GM12878 (cell line): ENCODE data around the gene SERPINB8. TPM values are rescaled to one million over a fixed set of nuclear protein-coding genes. Genes with fewer than 3 reads are reported as not detected.

Source experiments
- ATAC-seq: fragments of 200-7000 bp; cut with Tn5 transposase; 3 replicates; pipeline ENCODE4 v1.9.1; 2020; ENCODE audit warnings: mild to moderate bottlenecking, moderate library complexity
- BruUV-seq: library from RNA; stranded (reverse); fragments of 400-500 nt; replicated peaks from 2 replicates; lab custom pipeline; 2021; lab: Mats Ljungman, UMichigan
- CTCF ChIA-PET: fragments of 300-600 bp; sonication (Branson Sonifier 250); formaldehyde crosslinking; extraction: SDS; loops from one replicate; lab custom pipeline; 2021; ENCODE audit warnings: inconsistent platforms; lab: Yijun Ruan, JAX
- POLR2A ChIA-PET: fragments of 350-600 bp; formaldehyde crosslinking; extraction: SDS; loops from one replicate; lab custom pipeline; 2021; ENCODE audit warnings: inconsistent platforms; lab: Charles Lee
- RAD21 ChIA-PET: fragments of 300-600 bp; sonication (Branson Sonifier 250); formaldehyde crosslinking; loops from one replicate; lab custom pipeline; 2023; ENCODE audit warnings: antibody characterized with exemption; ENCODE audit not compliant: unreplicated experiment; lab: Charles Lee
- SMC1A ChIA-PET: fragments of 300-600 bp; sonication (Branson Sonifier 250); formaldehyde crosslinking; loops from one replicate; lab custom pipeline; 2023; ENCODE audit not compliant: unreplicated experiment, uncharacterized antibody; lab: Charles Lee
- DNase-seq: peaks from one replicate; pipeline ENCODE4 v3.0.0-alpha.2; 2011; ENCODE audit warnings: low read depth, low spot score
- FAIRE-seq: peaks from 3 replicates; lab custom pipeline; 2011; peaks lifted over from hg19 to GRCh38; lab: Jason Lieb, UNC
- H2AFZ ChIP-seq: 2 replicates; pipeline ENCODE4 v1.6.0; 2011; ENCODE audit warnings: low read depth, low read length, control low read depth; ENCODE audit not compliant: control insufficient read depth
- H3K27ac ChIP-seq: 2 replicates; pipeline ENCODE4 v1.5.1; 2011; ENCODE audit warnings: control low read depth; ENCODE audit not compliant: control insufficient read depth, insufficient read depth
- H3K27me3 ChIP-seq, 2 experiments: replicated peaks in 1 of 2; 2 replicates each; pipeline versions ENCODE4 v1.6.0 to v1.6.1; 2011; ENCODE audit warnings: low read length in 1 of 2; ENCODE audit not compliant: control insufficient read depth in 2 of 2, insufficient read depth in 2 of 2
- H3K36me3 ChIP-seq, 2 experiments: 2 replicates each; pipeline ENCODE4 v1.5.1; 2011; ENCODE audit warnings: low read length in 1 of 2; ENCODE audit not compliant: control insufficient read depth in 2 of 2, insufficient read depth in 2 of 2
- H3K4me1 ChIP-seq: 2 replicates; pipeline ENCODE4 v1.6.1; 2011; ENCODE audit warnings: mild to moderate bottlenecking, low read length, moderate library complexity, mixed read lengths; ENCODE audit not compliant: control insufficient read depth, insufficient read depth
- H3K4me2 ChIP-seq: 2 replicates; pipeline ENCODE4 v1.6.0; 2011; ENCODE audit warnings: control low read depth; ENCODE audit not compliant: control insufficient read depth, insufficient read depth
- H3K4me3 ChIP-seq: fragments of 200-600 bp; sonication (generic); 2 replicates; pipeline ENCODE4 v1.5.1; 2016
- H3K79me2 ChIP-seq: 2 replicates; pipeline ENCODE4 v1.6.0; 2011; ENCODE audit warnings: low read length; ENCODE audit not compliant: control insufficient read depth, insufficient read depth
- H3K9ac ChIP-seq: 2 replicates; pipeline ENCODE4 v1.8.0; 2011; ENCODE audit warnings: low read length, control low read depth, mixed read lengths; ENCODE audit not compliant: control insufficient read depth, insufficient read depth
- H3K9me3 ChIP-seq: replicated peaks from 3 replicates; pipeline ENCODE4 v1.5.1; 2011; ENCODE audit warnings: mild to moderate bottlenecking, low read length; ENCODE audit not compliant: control insufficient read depth, insufficient read depth
- H4K20me1 ChIP-seq: 2 replicates; pipeline ENCODE4 v1.6.0; 2011; ENCODE audit not compliant: control insufficient read depth, insufficient read depth
- ATF3 ChIP-seq: IDR thresholded peaks from 2 replicates; pipeline ENCODE4 v1.6.1; 2011; ENCODE audit warnings: low read depth, mild to moderate bottlenecking, low read length, moderate library complexity, borderline replicate concordance; ENCODE audit errors: extremely low read depth
- ATF7 ChIP-seq: fragments of 450-650 bp; IDR thresholded peaks from 2 replicates; pipeline ENCODE4 v1.6.1; 2016; ENCODE audit warnings: low read depth, mild to moderate bottlenecking
- CEBPB ChIP-seq, 2 experiments: fragments of 150-350 bp in 1 of 2; IDR thresholded peaks; 2 replicates each; pipeline ENCODE4 v1.6.1; 2012 to 2014; ENCODE audit warnings: low read depth in 2 of 2, low read length in 2 of 2, borderline replicate concordance in 1 of 2, inconsistent platforms in 1 of 2
- E2F4 ChIP-seq: IDR thresholded peaks from 2 replicates; pipeline ENCODE4 v1.6.1; 2012; ENCODE audit warnings: low read depth, low read length, improper control_type of control experiment
- EGR1 ChIP-seq, 2 experiments: IDR thresholded peaks; 1 replicate in 1 of 2; 2 replicates in 1 of 2; pipeline ENCODE4 v1.6.1; 2011 to 2012; ENCODE audit warnings: low read depth in 2 of 2, low read length in 2 of 2, borderline replicate concordance in 1 of 2, mild to moderate bottlenecking in 1 of 2, moderate library complexity in 1 of 2
- IKZF1 ChIP-seq: fragments of 450-650 bp; conservative IDR thresholded peaks from 2 replicates; pipeline ENCODE4 v1.6.1; 2017; ENCODE audit warnings: antibody characterized with exemption, mild to moderate bottlenecking
- MAX ChIP-seq: IDR thresholded peaks from 2 replicates; pipeline ENCODE4 v1.6.1; 2012; ENCODE audit warnings: low read depth, low read length, improper control_type of control experiment
- NR2C1 ChIP-seq: fragments of 450-650 bp; IDR thresholded peaks from 2 replicates; pipeline ENCODE4 v1.6.1; 2017; ENCODE audit warnings: antibody characterized with exemption, mild to moderate bottlenecking, moderate library complexity
- NR2C2 ChIP-seq: IDR thresholded peaks from 2 replicates; pipeline ENCODE4 v1.6.1; 2011; ENCODE audit warnings: borderline replicate concordance, low read depth; ENCODE audit not compliant: control insufficient read depth, insufficient read length
- PBX3 ChIP-seq: IDR thresholded peaks from 2 replicates; pipeline ENCODE4 v1.6.1; 2011; ENCODE audit warnings: mild to moderate bottlenecking, low read depth, low read length, moderate library complexity; ENCODE audit not compliant: insufficient replicate concordance
- PML ChIP-seq: IDR thresholded peaks from 2 replicates; pipeline ENCODE4 v1.6.1; 2012; ENCODE audit warnings: low read length, inconsistent platforms
- REST ChIP-seq: IDR thresholded peaks from 2 replicates; pipeline ENCODE4 v1.6.1; 2012; ENCODE audit warnings: mild to moderate bottlenecking, low read depth, low read length
- RUNX3 ChIP-seq: IDR thresholded peaks from 2 replicates; pipeline ENCODE4 v1.6.1; 2012; ENCODE audit warnings: low read length, inconsistent platforms
- SPI1 ChIP-seq: IDR thresholded peaks from 2 replicates; pipeline ENCODE4 v1.6.1; 2011; ENCODE audit warnings: low read depth, mild to moderate bottlenecking, low read length, moderate library complexity, borderline replicate concordance; ENCODE audit not compliant: insufficient read depth
- WGBS: methylation state at CpG from one replicate; pipeline ENCODE4 v1.1.6; 2016; ENCODE audit warnings: low lambda C conversion rate; ENCODE audit not compliant: insufficient replicate concordance, insufficient coverage; ENCODE audit errors: missing lambda C conversion rate; 5-methylcytosine and 5-hydroxymethylcytosine counted together
- in situ Hi-C: fragments of 300-500 bp; cut with MboI; formaldehyde crosslinking; loops from 9 replicates; pipeline ENCODE4 v1.14.3; 2018; ENCODE audit warnings: mixed read lengths
- intact Hi-C: fragments of 100-400 bp; cut with micrococcal nuclease; formaldehyde crosslinking; loops from one replicate; pipeline ENCODE4 v1.14.2; 2022; ENCODE audit not compliant: unreplicated experiment
- polyA plus RNA-seq, 11 experiments: library from polyadenylated mRNA; depleted of rRNA in 4 of 11; unstranded in 6 of 11; stranded (reverse) in 5 of 11; fragments of >200 nt; fragmentation: Nextera tagmentation in 4 of 11; fragmentation: Illumina TruSeq in 1 of 11; extraction: Ambion mirVana in 4 of 11; extraction: Trizol in 1 of 11; gene quantifications; 1 replicate in 1 of 11; 2 replicates in 10 of 11; pipeline versions ENCODE4 v1.2.1 to v1.2.3, GENCODE V29; 2011 to 2016; ENCODE audit warnings: inconsistent platforms in 2 of 11, missing spikeins in 2 of 11, low read depth in 1 of 11
- total RNA-seq, 4 experiments: library from RNA; depleted of rRNA in 3 of 4; stranded (reverse); fragments of >200 nt in 3 of 4; fragmentation: Illumina TruSeq in 1 of 4; extraction: Trizol in 1 of 4; gene quantifications; 2 replicates each; pipeline versions ENCODE4 v1.2.1 to v1.2.3, GENCODE V29; 2013 to 2021

Gene SERPINB8
- total and polyA plus RNA-seq, 10 of the 15 experiments (the other 5 are each of a cell fraction or from before 2014, with no cell fraction given) = 8.1 to 31.5 (median 16.7) TPM

GRCh38 chr18:64027931-64028695, 58.2 kb downstream of the SERPINB8 start:
- Histone ChIP-seq H2AFZ (peak overlapping the region; percentile 44), H3K36me3 (no peaks in the 10 kb centered on the region), H3K27ac (peak overlapping the region; percentile 39; the same call in 1 of the 2 replicates), H3K9me3 (no peaks in the 10 kb centered on the region; the same call in 2 of the 3 replicates), H3K4me1 (peaks cover 9% of the 10 kb centered on the region; the same call in 1 of the 2 replicates), H3K9ac (no peak overlapping the region), H3K4me2 (peak overlapping the region; percentile 7; the same call in 1 of the 2 replicates), H3K4me3 (no peak overlapping the region), H3K79me2 (no peaks in the 10 kb centered on the region), H3K27me3 (no peaks in the 10 kb centered on the region; a peak in 1 of 4 replicates), H4K20me1 (no peaks in the 10 kb centered on the region)
- peak; percentile 88 for ATAC-seq
- CTCF ChIA-PET = interaction anchor here (0.9 to 1.9 kb wide), 4 partner anchors 9 to 72 kb away, joined by 3 to 10 read pairs (median 5); no protein-coding TSS in a partner anchor
- in situ Hi-C loops = loop anchor here (25.0 kb wide), 1 partner anchor 1059 kb away; no protein-coding TSS in a partner anchor
- POLR2A ChIA-PET = no interaction called here
- BruUV-seq = no TSS peak
- peak; percentile 45 for DNase-seq
- 3% methylated on average over 4 of the region's 4 CpGs for WGBS
- FAIRE-seq = peak; percentile 52
- RAD21 ChIA-PET = interaction anchor here (1.1 kb wide), 1 partner anchor 10 kb away, joined by 3 read pairs; no protein-coding TSS in a partner anchor
- intact Hi-C loops = no loop called here
- SMC1A ChIA-PET = interaction anchor here (0.8 to 1.5 kb wide), 6 partner anchors 9 to 92 kb away, joined by 3 to 6 read pairs (median 4); no protein-coding TSS in a partner anchor
- no peak for TF ChIP-seq MAX
- TF ChIP-seq PML = no peak
- TF ChIP-seq IKZF1 = peak; percentile 77
- no peak for TF ChIP-seq PBX3
- 0 out of 2 replicates have a peak, but pooled peaks have one; percentile 14 for TF ChIP-seq ATF7
- no peak for TF ChIP-seq REST
- TF ChIP-seq CEBPB (IDR thresholded peaks at IDR 0.05; ENCODE audit: borderline replicate concordance in 1 of 2, low read depth in 2 of 2, low read length in 2 of 2) = no peak
- TF ChIP-seq ATF3 = no peak
- peak; percentile 85 for TF ChIP-seq SPI1
- peak in 1 of 2 experiments; percentile 55; a peak in 1 of 3 replicates for TF ChIP-seq EGR1 (IDR thresholded peaks at IDR 0.05; ENCODE audit: borderline replicate concordance in 1 of 2, low read depth in 2 of 2, low read length in 2 of 2)
- TF ChIP-seq NR2C1 = 0 out of 2 replicates have a peak, but pooled peaks have one; percentile 16
- TF ChIP-seq E2F4 = no peak
- TF ChIP-seq NR2C2 = no peak
- peak; percentile 41 for TF ChIP-seq RUNX3
